K562 (cell line): Measurements from ENCODE around the gene CTNNA3. TPM values are rescaled to one million over a fixed set of nuclear protein-coding genes. Genes with fewer than 3 reads are reported as not detected.

Experiments used
- ATAC-seq: fragments of 200-7000 bp; cut with Tn5 transposase; 3 replicates; pipeline ENCODE4 v1.9.1; 2020; ENCODE audit warnings: moderate library complexity
- BruUV-seq: library from RNA; stranded (reverse); fragments of 400-500 nt; replicated peaks from 2 replicates; lab custom pipeline; 2021; lab: Mats Ljungman, UMichigan
- CTCF ChIA-PET: fragments of 300-600 bp; formaldehyde crosslinking; extraction: SDS; loops from one replicate; lab custom pipeline; 2021; ENCODE audit warnings: low intra/inter-chr PET ratio; lab: Yijun Ruan, JAX
- POLR2A ChIA-PET: fragments of 300-600, 350-650 bp; sonication (Branson Sonifier 250); formaldehyde crosslinking; extraction: SDS; loops from one replicate; lab custom pipeline; 2021; ENCODE audit warnings: antibody characterized with exemption, inconsistent platforms; lab: Yijun Ruan, JAX
- DNase-seq, 4 experiments: peaks; one replicate each; pipeline versions ENCODE4 v3.0.0 to v3.0.0-alpha.2; 2011 to 2018; ENCODE audit warnings: low spot score in 3 of 4, mixed read lengths in 3 of 4; ENCODE audit errors: extremely low read depth in 1 of 4
- FAIRE-seq: peaks from 2 replicates; lab custom pipeline; 2011; peaks lifted over from hg19 to GRCh38; lab: Jason Lieb, UNC
- H2AFZ ChIP-seq: 2 replicates; pipeline ENCODE4 v1.6.0; 2011; ENCODE audit warnings: low read depth, low read length, control low read depth, inconsistent platforms
- H3K27ac ChIP-seq: fragments of 200-600 bp; 3 replicates; pipeline ENCODE4 v1.8.0; 2011; ENCODE audit warnings: low read depth, mild to moderate bottlenecking, control low read depth, inconsistent platforms, low read length, moderate library complexity, mixed read lengths; ENCODE audit errors: extremely low read depth
- H3K27me3 ChIP-seq, 2 experiments: fragments of 300-600 bp in 1 of 2; 2 replicates in 1 of 2; 3 replicates in 1 of 2; pipeline versions ENCODE4 v1.6.0 to v1.8.0; 2011; ENCODE audit warnings: inconsistent platforms in 2 of 2, low read length in 2 of 2, mild to moderate bottlenecking in 1 of 2, mixed read lengths in 1 of 2, moderate library complexity in 1 of 2; ENCODE audit not compliant: control insufficient read depth in 2 of 2, insufficient read depth in 2 of 2
- H3K36me3 ChIP-seq: fragments of 300-600 bp; 3 replicates; pipeline ENCODE4 v1.8.0; 2011; ENCODE audit warnings: mild to moderate bottlenecking, low read length, inconsistent platforms; ENCODE audit not compliant: control insufficient read depth, insufficient read depth
- H3K4me1 ChIP-seq, 2 experiments: fragments of 200-600 bp in 1 of 2; replicated peaks in 1 of 2; 2 replicates in 1 of 2; 3 replicates in 1 of 2; pipeline versions ENCODE4 v1.5.1 to v1.8.0; 2011; ENCODE audit warnings: inconsistent platforms in 2 of 2, low read length in 2 of 2, mild to moderate bottlenecking in 1 of 2, mixed read lengths in 1 of 2, moderate library complexity in 1 of 2; ENCODE audit not compliant: control insufficient read depth in 2 of 2, insufficient read depth in 2 of 2
- H3K4me2 ChIP-seq: 2 replicates; pipeline ENCODE4 v1.6.1; 2011; ENCODE audit warnings: low read length, control low read depth, inconsistent platforms, mixed read lengths; ENCODE audit not compliant: insufficient read depth
- H3K4me3 ChIP-seq: fragments of 200-600 bp; sonication (generic), shearing (Covaris generic); 2 replicates; pipeline ENCODE4 v1.5.1; 2016; ENCODE audit warnings: control low read depth, inconsistent platforms
- H3K79me2 ChIP-seq: fragments of 200-600 bp; 3 replicates; pipeline ENCODE4 v1.8.0; 2011; ENCODE audit warnings: low read length, inconsistent platforms; ENCODE audit not compliant: control insufficient read depth, insufficient read depth
- H3K9ac ChIP-seq, 2 experiments: 2 replicates each; pipeline versions ENCODE4 v1.6.0 to v1.6.1; 2011; ENCODE audit warnings: low read depth in 2 of 2, low read length in 2 of 2, control low read depth in 1 of 2, inconsistent platforms in 1 of 2, mild to moderate bottlenecking in 1 of 2, mixed read lengths in 1 of 2; ENCODE audit not compliant: insufficient read depth in 1 of 2
- H3K9me1 ChIP-seq: one replicate; pipeline ENCODE4 v1.6.0; 2011; ENCODE audit warnings: inconsistent platforms, mild to moderate bottlenecking, low read length, moderate library complexity; ENCODE audit not compliant: control insufficient read depth, insufficient read depth
- H3K9me3 ChIP-seq: replicated peaks from 2 replicates; pipeline ENCODE4 v1.5.1; 2011; ENCODE audit warnings: low read depth, low read length, inconsistent platforms; ENCODE audit not compliant: control insufficient read depth, insufficient read depth
- H4K20me1 ChIP-seq: replicated peaks from 2 replicates; pipeline ENCODE4 v1.6.1; 2011; ENCODE audit warnings: low read length, inconsistent platforms, mixed read lengths; ENCODE audit not compliant: control insufficient read depth, insufficient read depth
- CREB3L1 ChIP-seq: fragments of 450-650 bp; IDR thresholded peaks from 2 replicates; pipeline ENCODE4 v1.6.1; 2014; ENCODE audit warnings: low read depth, mild to moderate bottlenecking, moderate library complexity, borderline replicate concordance
- NR3C1 ChIP-seq: sonication (generic); formaldehyde crosslinking; IDR thresholded peaks from 2 replicates; pipeline ENCODE4 v1.8.1; 2022; ENCODE audit warnings: missing genetic modification reagents
- POLR3A ChIP-seq: IDR thresholded peaks from 2 replicates; pipeline ENCODE4 v1.6.1; 2011; ENCODE audit warnings: borderline replicate concordance, mild to moderate bottlenecking, moderate library complexity; ENCODE audit not compliant: insufficient read length, insufficient read depth; ENCODE audit errors: extremely low read depth
- ZC3H4 ChIP-seq: sonication (generic); formaldehyde crosslinking; IDR thresholded peaks from 2 replicates; pipeline ENCODE4 v1.9.0; 2021; ENCODE audit warnings: missing genetic modification reagents, borderline replicate concordance
- ZNF655 ChIP-seq: fragments of 250-450 bp; sonication (Bioruptor Pico); IDR thresholded peaks from 2 replicates; pipeline ENCODE4 v1.5.0; 2021
- WGBS: fragments of 100-300 bp; shearing (Covaris generic); methylation state at CpG from one replicate; pipeline ENCODE4 v1.1.6; 2016; ENCODE audit warnings: low coverage, mixed read lengths; ENCODE audit not compliant: insufficient coverage; ENCODE audit errors: missing lambda C conversion rate; 5-methylcytosine and 5-hydroxymethylcytosine counted together
- in situ Hi-C: fragments of 300-500 bp; cut with MboI; formaldehyde crosslinking; loops from 4 replicates; pipeline ENCODE4 v1.15.0; 2018; ENCODE audit warnings: inconsistent platforms, mixed read lengths
- intact Hi-C: fragments of 100-400 bp; cut with micrococcal nuclease; formaldehyde crosslinking; loops from 2 replicates; pipeline ENCODE4 v1.14.2; 2022
- polyA plus RNA-seq, 8 experiments: library from polyadenylated mRNA; depleted of rRNA in 4 of 8; stranded (reverse) in 5 of 8; unstranded in 3 of 8; fragments of >200 nt; fragmentation: Nextera tagmentation in 2 of 8; fragmentation: Illumina TruSeq in 1 of 8; extraction: Ambion mirVana in 2 of 8; extraction: Trizol in 1 of 8; gene quantifications; 2 replicates each; pipeline versions ENCODE4 v1.2.1 to v1.2.3, GENCODE V29; 2011 to 2014; ENCODE audit warnings: inconsistent platforms in 1 of 8, missing spikeins in 1 of 8
- total RNA-seq, 7 experiments: library from RNA; depleted of rRNA in 6 of 7; stranded (reverse); fragments of >200 nt in 6 of 7; fragmentation: Illumina TruSeq in 2 of 7; extraction: Trizol in 2 of 7; gene quantifications; 2 replicates each; pipeline versions ENCODE4 v1.2.1 to v1.2.3, GENCODE V29; 2011 to 2021; ENCODE audit warnings: low replicate concordance in 1 of 7
- TF ChIP-seq, protein P1 (sequence below), 2 experiments: fragments of 150-350 bp in 1 of 2; IDR thresholded peaks; 2 replicates each; pipeline ENCODE4 v1.6.1; 2012 to 2016; ENCODE audit warnings: low read depth in 2 of 2, low read length in 2 of 2, mild to moderate bottlenecking in 1 of 2, moderate library complexity in 1 of 2

The CTNNA3 gene
- total and polyA plus RNA-seq, 9 of the 15 experiments (the other 6 are each of a cell fraction or from before 2014, with no cell fraction given) = 0.04 TPM; not detected in 8

DNA sequence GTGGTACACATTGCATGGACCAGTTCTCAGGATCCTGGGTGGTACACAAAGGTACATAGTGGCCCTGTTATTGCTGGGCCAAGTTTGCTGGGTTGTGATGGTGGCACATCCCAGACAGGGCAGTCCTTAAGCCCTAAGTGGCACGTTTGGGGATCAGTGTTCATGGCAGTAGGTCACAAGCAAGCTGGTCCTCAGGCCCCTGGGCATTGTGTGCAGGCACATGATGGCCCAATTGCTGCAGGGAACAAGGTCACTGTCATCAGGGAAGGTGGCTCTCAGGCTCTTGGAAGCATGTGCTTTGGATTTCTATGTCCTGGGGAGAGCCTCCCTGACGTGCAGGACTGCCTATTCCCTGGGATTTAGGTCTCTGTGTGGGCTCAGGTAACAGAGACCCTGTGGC, 1182.5 kb downstream of the CTNNA3 start (continued):
- TF ChIP-seq, protein P1, sequence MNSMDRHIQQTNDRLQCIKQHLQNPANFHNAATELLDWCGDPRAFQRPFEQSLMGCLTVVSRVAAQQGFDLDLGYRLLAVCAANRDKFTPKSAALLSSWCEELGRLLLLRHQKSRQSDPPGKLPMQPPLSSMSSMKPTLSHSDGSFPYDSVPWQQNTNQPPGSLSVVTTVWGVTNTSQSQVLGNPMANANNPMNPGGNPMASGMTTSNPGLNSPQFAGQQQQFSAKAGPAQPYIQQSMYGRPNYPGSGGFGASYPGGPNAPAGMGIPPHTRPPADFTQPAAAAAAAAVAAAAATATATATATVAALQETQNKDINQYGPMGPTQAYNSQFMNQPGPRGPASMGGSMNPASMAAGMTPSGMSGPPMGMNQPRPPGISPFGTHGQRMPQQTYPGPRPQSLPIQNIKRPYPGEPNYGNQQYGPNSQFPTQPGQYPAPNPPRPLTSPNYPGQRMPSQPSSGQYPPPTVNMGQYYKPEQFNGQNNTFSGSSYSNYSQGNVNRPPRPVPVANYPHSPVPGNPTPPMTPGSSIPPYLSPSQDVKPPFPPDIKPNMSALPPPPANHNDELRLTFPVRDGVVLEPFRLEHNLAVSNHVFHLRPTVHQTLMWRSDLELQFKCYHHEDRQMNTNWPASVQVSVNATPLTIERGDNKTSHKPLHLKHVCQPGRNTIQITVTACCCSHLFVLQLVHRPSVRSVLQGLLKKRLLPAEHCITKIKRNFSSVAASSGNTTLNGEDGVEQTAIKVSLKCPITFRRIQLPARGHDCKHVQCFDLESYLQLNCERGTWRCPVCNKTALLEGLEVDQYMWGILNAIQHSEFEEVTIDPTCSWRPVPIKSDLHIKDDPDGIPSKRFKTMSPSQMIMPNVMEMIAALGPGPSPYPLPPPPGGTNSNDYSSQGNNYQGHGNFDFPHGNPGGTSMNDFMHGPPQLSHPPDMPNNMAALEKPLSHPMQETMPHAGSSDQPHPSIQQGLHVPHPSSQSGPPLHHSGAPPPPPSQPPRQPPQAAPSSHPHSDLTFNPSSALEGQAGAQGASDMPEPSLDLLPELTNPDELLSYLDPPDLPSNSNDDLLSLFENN (IDR thresholded peaks at IDR 0.05; ENCODE audit: low read depth in 2 of 2, low read length in 2 of 2) = no peak
- no peak for TF ChIP-seq CREB3L1

GRCh38 chr10:66505003-66505657, 1190.9 kb downstream of the CTNNA3 start:
- POLR2A ChIA-PET = no interaction called here
- CTCF ChIA-PET = no interaction called here
- in situ Hi-C loops = no loop called here
- Histone ChIP-seq H3K27me3 (no peaks in the 10 kb centered on the region), H3K79me2 (no peaks in the 10 kb centered on the region), H3K36me3 (no peaks in the 10 kb centered on the region), H3K9me1 (no peaks in the 10 kb centered on the region), H2AFZ (no peak overlapping the region), H3K4me1 (no peaks in the 10 kb centered on the region), H3K9ac (no peak overlapping the region), H3K4me3 (no peak overlapping the region), H3K9me3 (0 out of 2 replicates have a peak, but pooled peaks cover 2% of the 10 kb centered on the region), H3K4me2 (no peak overlapping the region), H4K20me1 (no peaks in the 10 kb centered on the region), H3K27ac (no peak overlapping the region)
- 2% methylated on average over 2 of the region's 2 CpGs for whole genome bisulfite sequencing
- ATAC-seq (no peak), DNase-seq (no peak), FAIRE-seq (no peak)
- BruUV-seq = no TSS peak
- no peak for TF ChIP-seq NR3C1 (CRISPR knock-in tag)
- no peak for TF ChIP-seq POLR3A
- TF ChIP-seq ZNF655 (CRISPR knock-in tag) = no peak
- TF ChIP-seq ZC3H4 (CRISPR knock-in tag) = no peak
- TF ChIP-seq, all 486 proteins: peak for 0
- intact Hi-C loops = no loop called here
